Mesenchymal stem cell (in vitro differentiated cells and primary cell): Measurements from ENCODE around the gene DCAF10.
"Not testable (repeated sequence)": the region's sequence is repeated elsewhere in the genome, so short reads cannot be mapped to it uniquely, and the experiment has no call there.

ENCODE experiments used
- DNase-seq: peaks from one replicate; pipeline ENCODE4 v3.0.0-alpha.2; 2013
- H2AFZ ChIP-seq: one replicate; pipeline ENCODE4 v1.6.1; 2013; ENCODE audit warnings: low read depth, mild to moderate bottlenecking, control low read depth, inconsistent platforms, low read length, moderate library complexity
- H2AK5ac ChIP-seq: 2 replicates; pipeline ENCODE4 v1.6.1; 2013; ENCODE audit warnings: low read length, moderate library complexity, mild to moderate bottlenecking, inconsistent platforms; ENCODE audit not compliant: severe bottlenecking
- H2BK120ac ChIP-seq: one replicate; pipeline ENCODE4 v1.6.1; 2013; ENCODE audit warnings: low read depth, mild to moderate bottlenecking, inconsistent platforms, low read length, moderate library complexity
- H2BK12ac ChIP-seq, 2 experiments: one replicate each; pipeline ENCODE4 v1.6.1; 2013; ENCODE audit warnings: inconsistent platforms in 2 of 2, low read length in 2 of 2, mild to moderate bottlenecking in 2 of 2, moderate library complexity in 2 of 2, control low read depth in 1 of 2
- H2BK15ac ChIP-seq: one replicate; pipeline ENCODE4 v1.6.1; 2013; ENCODE audit warnings: mild to moderate bottlenecking, low read depth, inconsistent platforms; ENCODE audit not compliant: poor library complexity, severe bottlenecking
- H2BK5ac ChIP-seq: 2 replicates; pipeline ENCODE4 v1.6.1; 2013; ENCODE audit warnings: low read depth, mild to moderate bottlenecking, low read length, control low read depth, inconsistent platforms; ENCODE audit not compliant: poor library complexity, severe bottlenecking
- H3K14ac ChIP-seq, 2 experiments: one replicate each; pipeline ENCODE4 v1.6.1; 2013; ENCODE audit warnings: inconsistent platforms in 2 of 2, low read length in 2 of 2, control low read depth in 1 of 2, mild to moderate bottlenecking in 1 of 2, moderate library complexity in 1 of 2
- H3K18ac ChIP-seq, 2 experiments: one replicate each; pipeline ENCODE4 v1.6.1; 2013; ENCODE audit warnings: inconsistent platforms in 2 of 2, low read length in 2 of 2, control low read depth in 1 of 2, low read depth in 1 of 2, mild to moderate bottlenecking in 1 of 2
- H3K23ac ChIP-seq, 2 experiments: one replicate each; pipeline ENCODE4 v1.6.1; 2013; ENCODE audit warnings: inconsistent platforms in 2 of 2, low read length in 2 of 2, mild to moderate bottlenecking in 2 of 2, moderate library complexity in 2 of 2, control low read depth in 1 of 2
- H3K27ac ChIP-seq: 2 replicates; pipeline ENCODE4 v1.5.1; 2013; ENCODE audit warnings: mild to moderate bottlenecking, moderate library complexity, low read length, control low read depth, inconsistent platforms; ENCODE audit not compliant: poor library complexity, severe bottlenecking
- H3K27me3 ChIP-seq, 2 experiments: 2 replicates each; pipeline versions ENCODE4 v1.6.1 to v1.7.0; 2013; ENCODE audit warnings: low read length in 2 of 2, mild to moderate bottlenecking in 2 of 2, moderate library complexity in 2 of 2, control low read depth in 1 of 2, inconsistent platforms in 1 of 2; ENCODE audit not compliant: control insufficient read depth in 1 of 2, insufficient read depth in 1 of 2
- H3K36me3 ChIP-seq, 2 experiments: 2 replicates each; pipeline versions ENCODE4 v1.6.1 to v1.7.0; 2013; ENCODE audit warnings: low read length in 2 of 2, control low read depth in 1 of 2, inconsistent platforms in 1 of 2, low read depth in 1 of 2, mild to moderate bottlenecking in 1 of 2; ENCODE audit not compliant: insufficient read depth in 2 of 2, control insufficient read depth in 1 of 2
- H3K4ac ChIP-seq, 2 experiments: one replicate each; pipeline ENCODE4 v1.6.1; 2013; ENCODE audit warnings: inconsistent platforms in 2 of 2, low read length in 2 of 2, mild to moderate bottlenecking in 2 of 2, moderate library complexity in 2 of 2, control low read depth in 1 of 2, low read depth in 1 of 2
- H3K4me1 ChIP-seq: 2 replicates; pipeline ENCODE4 v1.6.1; 2013; ENCODE audit warnings: low read depth, low read length, control low read depth; ENCODE audit not compliant: control insufficient read depth, insufficient read depth
- H3K4me2 ChIP-seq: 2 replicates; pipeline ENCODE4 v1.6.1; 2013; ENCODE audit warnings: low read length, mild to moderate bottlenecking, inconsistent platforms; ENCODE audit not compliant: poor library complexity, severe bottlenecking
- H3K4me3 ChIP-seq, 2 experiments: 2 replicates each; pipeline versions ENCODE4 v1.5.1 to v1.7.0; 2013; ENCODE audit warnings: low read length in 2 of 2, mild to moderate bottlenecking in 2 of 2, control low read depth in 1 of 2, low read depth in 1 of 2; ENCODE audit not compliant: insufficient read depth in 1 of 2
- H3K79me1 ChIP-seq: replicated peaks from 2 replicates; pipeline ENCODE4 v1.6.1; 2013; ENCODE audit warnings: mild to moderate bottlenecking, control low read depth, low read length, inconsistent platforms; ENCODE audit not compliant: poor library complexity, severe bottlenecking
- H3K9ac ChIP-seq: 2 replicates; pipeline ENCODE4 v1.7.0; 2013; ENCODE audit warnings: mild to moderate bottlenecking, low read length, moderate library complexity
- H3K9me3 ChIP-seq: 2 replicates; pipeline ENCODE4 v1.7.0; 2013; ENCODE audit warnings: mild to moderate bottlenecking, low read length; ENCODE audit not compliant: control insufficient read depth
- H4K8ac ChIP-seq: one replicate; pipeline ENCODE4 v1.6.1; 2013; ENCODE audit warnings: inconsistent platforms, mild to moderate bottlenecking, low read length, moderate library complexity
- H4K91ac ChIP-seq: one replicate; pipeline ENCODE4 v1.6.1; 2013; ENCODE audit warnings: mild to moderate bottlenecking, low read length, inconsistent platforms
- whole genome bisulfite sequencing: methylation state at CpG from one replicate; pipeline ENCODE4 v1.1.7; 2013; ENCODE audit warnings: mixed read lengths; 5-methylcytosine and 5-hydroxymethylcytosine counted together

The DCAF10 gene

GRCh38 chr9:37825174-37825573 is 24.6 kb downstream of the DCAF10 start:
- H3K9ac ChIP-seq, H3K14ac ChIP-seq, H3K9me3 ChIP-seq, H2AFZ ChIP-seq, H3K4me3 ChIP-seq, H3K4me1 ChIP-seq, H3K23ac ChIP-seq, H3K27me3 ChIP-seq, H4K8ac ChIP-seq, H3K27ac ChIP-seq, H2BK15ac ChIP-seq, H3K4me2 ChIP-seq, DNase-seq, H3K4ac ChIP-seq, H2BK120ac ChIP-seq, H3K18ac ChIP-seq, H4K91ac ChIP-seq, H2BK12ac ChIP-seq, H2BK5ac ChIP-seq, H2AK5ac ChIP-seq: not testable (repeated sequence)
- Histone ChIP-seq H3K36me3 (peaks cover 15 to 75% of the 10 kb centered on the region in 2 experiments), H3K79me1 (peaks cover 19% of the 10 kb centered on the region)
- 100% methylated on average over 2 of the region's 2 CpGs for WGBS

- no peak for DNase-seq
- no peak overlapping the region for H2BK12ac ChIP-seq
- H4K91ac ChIP-seq = no peak overlapping the region
- H2AK5ac ChIP-seq = no peak overlapping the region
- H3K36me3 ChIP-seq = peaks cover 15 to 68% of the 10 kb centered on the region in 2 experiments
- no peak overlapping the region for H3K27ac ChIP-seq
- H4K8ac ChIP-seq = no peak overlapping the region
- no peak overlapping the region for H3K18ac ChIP-seq
- no peak overlapping the region for H2BK120ac ChIP-seq
- no peak overlapping the region for H2AFZ ChIP-seq
- H3K4me3 ChIP-seq = no peak overlapping the region
- no peak overlapping the region for H3K4ac ChIP-seq
- H3K9me3 ChIP-seq = no peaks in the 10 kb centered on the region
- no peak overlapping the region for H3K23ac ChIP-seq
- no peaks in the 10 kb centered on the region for H3K27me3 ChIP-seq
- no peak overlapping the region for H2BK15ac ChIP-seq
- H3K4me2 ChIP-seq = no peak overlapping the region
- no peak overlapping the region for H3K9ac ChIP-seq
- no peaks in the 10 kb centered on the region for H3K4me1 ChIP-seq
- H3K14ac ChIP-seq = no peak overlapping the region
- WGBS = 99% methylated on average over 4 of the region's 4 CpGs
- H3K79me1 ChIP-seq = peaks cover 16% of the 10 kb centered on the region
- no peak overlapping the region for H2BK5ac ChIP-seq
Observed at GRCh38 chr9:37827483-37828165, 27.0 kb downstream of the DCAF10 start.

DNA sequence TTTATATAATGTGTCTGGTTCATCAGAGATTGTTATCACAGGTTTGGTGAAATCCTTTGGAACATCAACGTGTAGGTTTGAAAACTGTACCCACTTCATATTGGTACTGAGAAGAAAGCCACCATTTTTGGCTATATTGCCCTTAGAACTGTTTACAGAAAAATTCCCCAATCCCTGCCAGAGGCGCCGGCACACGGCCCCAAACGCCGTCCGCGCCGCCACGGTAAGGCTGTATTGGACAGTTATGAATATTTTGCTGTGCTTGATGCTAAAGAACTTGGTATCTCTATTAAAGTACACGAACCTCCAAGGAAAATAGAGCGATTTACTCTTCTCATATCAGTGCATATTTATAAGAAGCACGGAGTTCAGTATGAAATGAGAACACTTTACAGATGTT is 35.2 kb downstream of the DCAF10 start:
- H2BK5ac ChIP-seq = no peak overlapping the region
- no peak overlapping the region for H4K8ac ChIP-seq
- peaks cover 9 to 13% of the 10 kb centered on the region in 2 experiments for H3K36me3 ChIP-seq
- no peak overlapping the region for H3K4ac ChIP-seq
- H3K27ac ChIP-seq = no peak overlapping the region
- H2BK120ac ChIP-seq = no peak overlapping the region
- no peaks in the 10 kb centered on the region for H3K4me1 ChIP-seq
- H2BK12ac ChIP-seq = no peak overlapping the region
- no peak overlapping the region for H2AK5ac ChIP-seq
- H3K23ac ChIP-seq = no peak overlapping the region
- DNase-seq = no peak
- H2AFZ ChIP-seq = no peak overlapping the region
- H4K91ac ChIP-seq = no peak overlapping the region
- H3K14ac ChIP-seq = no peak overlapping the region
- H3K9ac ChIP-seq = no peak overlapping the region
- H3K79me1 ChIP-seq = peaks cover 16% of the 10 kb centered on the region
- H3K4me2 ChIP-seq = no peak overlapping the region
- H3K4me3 ChIP-seq = no peak overlapping the region
- no peak overlapping the region for H3K18ac ChIP-seq
- no peaks in the 10 kb centered on the region for H3K9me3 ChIP-seq
- H3K27me3 ChIP-seq = no peaks in the 10 kb centered on the region
- H2BK15ac ChIP-seq = no peak overlapping the region
- WGBS = 96% methylated on average over 11 of the region's 13 CpGs

GRCh38 chr9:37836386-37836785 is 35.8 kb downstream of the DCAF10 start:
- Histone ChIP-seq H3K4me3 (no peak overlapping the region), H3K14ac (no peak overlapping the region), H2BK120ac (no peak overlapping the region), H3K9ac (no peak overlapping the region), H2AK5ac (no peak overlapping the region), H2BK12ac (no peak overlapping the region), H3K79me1 (peaks cover 16% of the 10 kb centered on the region), H4K91ac (no peak overlapping the region), H3K27me3 (no peaks in the 10 kb centered on the region), H2BK15ac (no peak overlapping the region), H3K18ac (no peak overlapping the region), H3K4me2 (no peak overlapping the region), H4K8ac (no peak overlapping the region), H3K4me1 (no peaks in the 10 kb centered on the region), H2AFZ (no peak overlapping the region), H3K36me3 (peaks cover 9 to 13% of the 10 kb centered on the region in 2 experiments), H3K27ac (no peak overlapping the region), H3K23ac (no peak overlapping the region), H2BK5ac (no peak overlapping the region), H3K9me3 (no peaks in the 10 kb centered on the region), H3K4ac (no peak overlapping the region)
- no peak for DNase-seq
- no CpG with 5 or more reads among the region's 2 CpGs for WGBS
